AG20443 (cell line): ENCODE data around the gene EXOC6B.

ENCODE experiments used
- DNase-seq: peaks from one replicate; pipeline ENCODE4 v3.0.0; 2012; ENCODE audit warnings: low spot score, mixed read lengths

Gene EXOC6B

GRCh38 chr2:72166279-72166678, 659.6 kb downstream of the EXOC6B start:
- no peak for DNase-seq

GRCh38 chr2:72165792-72166191, 660.0 kb downstream of the EXOC6B start:
- no peak for DNase-seq

GRCh38 chr2:72162574-72162973, 663.3 kb downstream of the EXOC6B start:
- DNase-seq: no peak

GRCh38 chr2:72159211-72159993, 666.4 kb downstream of the EXOC6B start:
- no peak for DNase-seq

- DNase-seq: no peak
These were observed 667.7 kb downstream of the EXOC6B start for GRCh38 chr2:72157871-72158771.

- DNase-seq: no peak
These were observed 669.0 kb downstream of the EXOC6B start for GRCh38 chr2:72156872-72157271.

GRCh38 chr2:72155737-72156136, 670.1 kb downstream of the EXOC6B start:
- DNase-seq: no peak

- no peak for DNase-seq
These were observed 670.7 kb downstream of the EXOC6B start for GRCh38 chr2:72155151-72155550.

- DNase-seq: no peak
These were observed 671.4 kb downstream of the EXOC6B start for GRCh38 chr2:72154386-72154975.

GRCh38 chr2:72153924-72154323, 671.9 kb downstream of the EXOC6B start:
- no peak for DNase-seq

GRCh38 chr2:72153026-72153791, 672.6 kb downstream of the EXOC6B start:
- peak; percentile 4 for DNase-seq

- peak; percentile 3 for DNase-seq
These were observed 674.9 kb downstream of the EXOC6B start for GRCh38 chr2:72150861-72151356.

- peak; percentile 87 for DNase-seq
These were observed 675.5 kb downstream of the EXOC6B start for GRCh38 chr2:72150157-72150860.

- DNase-seq: peak; percentile 23
These were observed 676.2 kb downstream of the EXOC6B start for GRCh38 chr2:72149556-72150156.

- peak; percentile 86 for DNase-seq
These were observed 676.8 kb downstream of the EXOC6B start for GRCh38 chr2:72148837-72149555.

GRCh38 chr2:72148003-72148836, 677.6 kb downstream of the EXOC6B start:
- DNase-seq: peak; percentile 59

- peak; percentile 45 for DNase-seq
These were observed 678.4 kb downstream of the EXOC6B start, which contains the start of gene CYP26B1 for GRCh38 chr2:72147303-72147971. TSS of gene CYP26B1 (minus strand) at chr2:72147862. CDS start at chr2:72147834, 28 bp downstream.
